ENCODE measurements around the gene CPSF7.

DNA sequence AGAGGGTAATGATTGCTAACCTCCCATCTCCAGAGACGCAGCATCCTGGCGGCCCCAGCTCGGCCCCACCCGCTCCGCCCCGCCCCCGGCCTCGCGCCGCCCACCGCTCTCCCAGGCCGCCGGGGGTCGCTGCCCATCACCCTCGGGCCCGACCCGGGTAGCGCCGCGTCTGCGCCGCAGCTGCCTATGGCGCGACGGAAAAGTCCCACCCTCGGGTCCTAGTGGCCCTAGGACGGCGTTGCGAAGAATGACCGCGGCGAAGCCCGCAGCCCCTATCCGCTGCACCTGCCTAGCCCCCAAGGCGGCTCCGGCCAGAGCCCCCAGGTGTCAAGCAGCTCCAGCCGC, 457 bp downstream of the CPSF7 start:
- TF ChIP-seq CTCF (IDR thresholded peaks at IDR 0.05 in 4 of 5, conservative IDR thresholded peaks at IDR 0.05 in 1 of 5) = peak in 2 of 5 experiments; percentile 13 to 37
- no peak for TF ChIP-seq POLR2A (IDR thresholded peaks at IDR 0.05)
